G401.6 (cell line): ENCODE data around the gene FCSK.

Experiments
- FAIRE-seq: peaks from 2 replicates; lab custom pipeline; 2012; peaks lifted over from hg19 to GRCh38; lab: Jason Lieb, UNC

The FCSK gene

DNA sequence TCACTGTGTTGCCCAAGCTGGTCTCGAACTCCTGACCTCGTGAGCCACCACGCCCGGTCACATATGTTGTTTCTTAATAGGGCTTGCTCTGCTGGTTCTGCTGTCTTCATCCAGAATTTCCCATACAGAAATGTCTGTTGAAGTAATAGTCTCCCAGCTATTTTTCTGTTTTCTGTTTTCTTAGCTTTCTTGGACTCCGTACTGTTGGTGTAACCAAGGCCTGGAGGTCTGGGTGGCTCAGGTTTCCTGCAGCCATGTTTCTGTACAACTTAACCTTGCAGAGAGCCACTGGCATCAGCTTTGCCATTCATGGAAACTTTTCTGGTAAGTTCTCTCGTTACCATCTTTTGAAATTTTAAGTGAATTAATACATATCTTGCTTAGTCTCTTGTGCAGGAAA is 72.0 kb downstream of the FCSK start:
- FAIRE-seq = no peak

DNA sequence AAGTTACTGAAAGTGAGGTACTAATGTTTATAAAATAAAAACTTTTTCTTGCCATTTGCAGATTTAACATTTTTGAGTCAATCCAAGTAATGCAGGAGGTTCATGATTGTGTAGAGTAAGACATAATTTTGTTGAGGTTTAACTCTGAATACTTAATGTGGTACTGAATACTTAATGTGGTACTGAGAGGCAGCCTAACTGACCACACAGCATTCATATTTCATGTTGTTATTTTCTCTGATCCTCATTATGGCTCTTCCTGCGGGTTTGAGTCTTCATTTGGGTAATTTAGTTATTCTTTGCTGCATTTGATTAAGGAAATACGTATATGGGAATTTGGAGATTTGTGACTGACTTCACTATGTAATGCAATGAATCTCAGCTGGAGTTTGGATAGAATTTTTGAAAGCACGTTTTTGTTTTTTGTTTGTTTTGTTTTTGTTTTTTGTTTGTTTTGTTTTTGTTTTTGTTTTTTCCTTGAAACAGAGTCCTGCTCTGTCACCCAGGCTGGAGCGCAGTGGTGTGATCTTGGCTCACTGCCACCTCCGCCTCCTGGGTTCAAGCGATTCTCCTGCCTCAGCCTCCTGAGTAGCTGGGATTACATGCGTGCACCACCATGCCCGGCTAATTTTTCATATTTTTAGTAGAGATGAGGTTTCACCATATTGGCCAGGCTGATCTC is 73.1 kb downstream of the FCSK start:
- no peak for FAIRE-seq

DNA sequence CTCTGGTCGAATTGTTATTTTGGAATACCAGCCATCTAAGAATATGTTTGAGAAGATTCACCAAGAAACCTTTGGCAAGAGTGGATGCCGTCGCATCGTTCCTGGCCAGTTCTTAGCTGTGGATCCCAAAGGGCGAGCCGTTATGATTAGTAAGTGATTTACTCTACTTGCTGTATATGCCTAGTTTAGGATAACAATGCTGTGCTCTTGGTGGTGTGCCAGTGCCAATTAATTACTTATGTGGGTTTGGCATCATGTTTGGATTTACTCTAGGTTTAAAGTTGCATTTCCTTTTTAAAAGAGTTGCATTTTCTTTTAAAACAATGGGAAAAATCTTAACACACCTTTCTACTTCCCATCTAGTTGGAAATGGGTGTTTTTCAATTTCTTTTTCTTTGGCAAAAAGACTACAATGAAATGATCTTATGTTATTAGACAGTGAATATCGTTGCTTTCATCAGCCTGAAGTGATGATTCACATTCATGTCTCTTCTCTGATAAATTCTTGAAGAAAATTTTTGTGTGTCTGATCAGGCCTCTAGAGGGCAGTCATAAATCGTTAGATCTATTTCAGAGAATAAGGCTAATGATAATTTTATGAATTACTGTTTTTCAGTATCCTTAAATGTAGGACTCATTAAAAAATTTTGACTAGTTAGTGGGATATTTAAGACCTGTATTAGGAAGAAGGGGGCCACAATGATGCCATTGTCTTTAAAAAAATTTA is 74.8 kb downstream of the FCSK start:
- no peak for FAIRE-seq
